GM23338 (cell line): ENCODE data around the gene HLA-DMB. TPM values are rescaled to one million over a fixed set of nuclear protein-coding genes. Genes with fewer than 3 reads are reported as not detected.

Experiments
- ATAC-seq: fragments of 200-7000 bp; cut with Tn5 transposase; 3 replicates; pipeline ENCODE4 v1.9.1; 2020
- DNase-seq: peaks from one replicate; pipeline ENCODE4 v3.0.0-alpha.2; 2015; ENCODE audit warnings: low spot score
- H2AFZ ChIP-seq: fragments of 200-600 bp; sonication (generic); 2 replicates; pipeline ENCODE4 v1.8.0; 2016; ENCODE audit warnings: antibody characterized with exemption, mild to moderate bottlenecking, moderate library complexity
- H3F3A ChIP-seq: fragments of 200-600 bp; sonication (generic); replicated peaks from 2 replicates; pipeline ENCODE4 v1.8.0; 2017; ENCODE audit warnings: antibody characterized with exemption, mixed run types, low read depth
- H3K27ac ChIP-seq: fragments of 200-600 bp; sonication (generic); 2 replicates; pipeline ENCODE4 v1.6.1; 2016; ENCODE audit warnings: low read depth
- H3K27me3 ChIP-seq: fragments of 200-600 bp; sonication (generic); 2 replicates; pipeline ENCODE4 v1.8.0; 2016; ENCODE audit warnings: mild to moderate bottlenecking, mixed run types, moderate library complexity; ENCODE audit not compliant: insufficient read depth
- H3K36me3 ChIP-seq: fragments of 200-600 bp; sonication (generic); 2 replicates; pipeline ENCODE4 v1.8.0; 2016; ENCODE audit warnings: mild to moderate bottlenecking; ENCODE audit not compliant: insufficient read depth
- H3K4me1 ChIP-seq: fragments of 200-600 bp; sonication (generic); 2 replicates; pipeline ENCODE4 v1.8.0; 2016; ENCODE audit warnings: mild to moderate bottlenecking, moderate library complexity; ENCODE audit not compliant: insufficient read depth
- H3K4me2 ChIP-seq: fragments of 200-600 bp; sonication (generic); 2 replicates; pipeline ENCODE4 v1.7.1; 2017; ENCODE audit warnings: mixed run types
- H3K4me3 ChIP-seq: fragments of 200-600 bp; sonication (generic); 2 replicates; pipeline ENCODE4 v1.6.1; 2016; ENCODE audit warnings: mixed run types
- H3K79me2 ChIP-seq: fragments of 200-600 bp; sonication (generic); replicated peaks from 2 replicates; pipeline ENCODE4 v1.8.0; 2017; ENCODE audit warnings: mild to moderate bottlenecking; ENCODE audit not compliant: insufficient read depth
- H3K9me2 ChIP-seq: fragments of 200-600 bp; sonication (generic); 2 replicates; pipeline ENCODE4 v1.8.0; 2017; ENCODE audit not compliant: insufficient read depth
- H4K20me1 ChIP-seq: fragments of 200-600 bp; sonication (generic); replicated peaks from 2 replicates; pipeline ENCODE4 v1.8.0; 2017; ENCODE audit warnings: mild to moderate bottlenecking; ENCODE audit not compliant: insufficient read depth
- H3K27ac Mint-ChIP-seq: 2 replicates; pipeline ENCODE4 v1.8.0; 2020; ENCODE audit warnings: inconsistent platforms, mild to moderate bottlenecking, moderate library complexity, mixed read lengths
- H3K27me3 Mint-ChIP-seq: 3 replicates; pipeline ENCODE4 v1.8.0; 2022; ENCODE audit warnings: low read depth, mild to moderate bottlenecking, moderate library complexity, mixed read lengths, inconsistent platforms; ENCODE audit not compliant: insufficient read depth, poor library complexity
- H3K36me3 Mint-ChIP-seq: 3 replicates; pipeline ENCODE4 v1.8.0; 2021; ENCODE audit warnings: low read depth, mild to moderate bottlenecking, inconsistent platforms, moderate library complexity, mixed read lengths
- H3K4me1 Mint-ChIP-seq: 3 replicates; pipeline ENCODE4 v1.8.0; 2020; ENCODE audit warnings: mild to moderate bottlenecking, inconsistent platforms, mixed read lengths
- H3K4me3 Mint-ChIP-seq: 3 replicates; pipeline ENCODE4 v1.8.0; 2021; ENCODE audit warnings: moderate library complexity, mild to moderate bottlenecking, inconsistent platforms, mixed read lengths
- H3K9me3 Mint-ChIP-seq: 3 replicates; pipeline ENCODE4 v1.8.0; 2020; ENCODE audit warnings: moderate library complexity, mild to moderate bottlenecking, inconsistent platforms, mixed read lengths
- CREB1 ChIP-seq: fragments of 250-450 bp; sonication (Bioruptor Pico); IDR thresholded peaks from 2 replicates; pipeline ENCODE4 v1.5.0; 2020; ENCODE audit warnings: low read depth, mild to moderate bottlenecking, moderate library complexity
- CTCF ChIP-seq, 2 experiments: fragments of 200-600 bp in 1 of 2; sonication (generic) in 1 of 2; conservative IDR thresholded peaks; 2 replicates each; pipeline versions ENCODE4 v1.5.1 to v1.6.1; 2016 to 2017; ENCODE audit warnings: antibody characterized with exemption in 2 of 2, low read depth in 2 of 2, mild to moderate bottlenecking in 2 of 2, moderate library complexity in 1 of 2
- ETS1 ChIP-seq: IDR thresholded peaks from 2 replicates; pipeline ENCODE4 v1.6.1; 2016; ENCODE audit warnings: antibody characterized with exemption
- EZH2 ChIP-seq: fragments of 200-600 bp; sonication (generic); IDR thresholded peaks from one replicate; pipeline ENCODE4 v1.8.0; 2017; ENCODE audit warnings: antibody characterized with exemption, mild to moderate bottlenecking, low read depth; ENCODE audit not compliant: unreplicated experiment
- EZH2phosphoT487 ChIP-seq: fragments of 200-600 bp; sonication (generic); IDR thresholded peaks from one replicate; pipeline ENCODE4 v1.8.1; 2018; ENCODE audit warnings: antibody characterized with exemption; ENCODE audit not compliant: unreplicated experiment
- NANOG ChIP-seq: IDR thresholded peaks from 2 replicates; pipeline ENCODE4 v1.6.1; 2016; ENCODE audit warnings: antibody characterized with exemption, borderline replicate concordance
- POLR2AphosphoS5 ChIP-seq: IDR thresholded peaks from 2 replicates; pipeline ENCODE4 v1.6.1; 2016; ENCODE audit warnings: antibody characterized with exemption, low read depth
- STAT1 ChIP-seq: IDR thresholded peaks from one replicate; pipeline ENCODE4 v1.6.1; 2016; ENCODE audit warnings: antibody characterized with exemption; ENCODE audit not compliant: unreplicated experiment
- ZNF114 ChIP-seq: fragments of 250-450 bp; sonication (Bioruptor Pico); IDR thresholded peaks from 2 replicates; pipeline ENCODE4 v1.5.0; 2020; ENCODE audit warnings: mild to moderate bottlenecking, moderate library complexity
- ZNF462 ChIP-seq: fragments of 250-450 bp; sonication (Bioruptor Pico); IDR thresholded peaks from 2 replicates; pipeline ENCODE4 v1.5.0; 2020; ENCODE audit warnings: mild to moderate bottlenecking, moderate library complexity
- polyA plus RNA-seq: library from polyadenylated mRNA; unstranded; fragments of >200 nt; fragmentation: Nextera tagmentation; extraction: Ambion mirVana; gene quantifications from 2 replicates; pipeline ENCODE4 v1.2.1, GENCODE V29; 2016
- total RNA-seq: library from RNA; depleted of rRNA; stranded (reverse); fragments of >200 nt; shearing (Covaris generic); gene quantifications from 2 replicates; pipeline ENCODE4 v1.2.3, GENCODE V29; 2014

The HLA-DMB gene
- total and polyA plus RNA-seq, 2 experiments from 2014 or later: 0.70 to 1.6 TPM

- no peaks in the 10 kb centered on the region; the same call in 1 of the 2 replicates for H4K20me1 ChIP-seq
- no peaks in the 10 kb centered on the region for H3F3A ChIP-seq
- peaks cover 5% of the 10 kb centered on the region; the same call in 1 of the 2 replicates for H3K79me2 ChIP-seq
- peaks cover 5% of the 10 kb centered on the region; the same call in 1 of the 2 replicates for H3K4me1 ChIP-seq
- Mint-ChIP-seq H3K36me3 (no peaks in the 10 kb centered on the region), H3K4me1 (peaks cover 8% of the 10 kb centered on the region), H3K27me3 (peaks cover 14% of the 10 kb centered on the region), H3K9me3 (no peaks in the 10 kb centered on the region; the same call in 2 of the 3 replicates), H3K4me3 (no peak overlapping the region), H3K27ac (no peak overlapping the region)
- DNase-seq: no peak
- H3K36me3 ChIP-seq: no peaks in the 10 kb centered on the region
- H3K27ac ChIP-seq: no peak overlapping the region
- TF ChIP-seq CREB1 (CRISPR knock-in tag) (no peak), ZNF114 (CRISPR knock-in tag) (no peak), ETS1 (no peak), EZH2 (no peak), EZH2phosphoT487 (no peak), NANOG (no peak), STAT1 (no peak), CTCF (conservative IDR thresholded peaks at IDR 0.05; ENCODE audit: low read depth in 2 of 2) (no peak), POLR2AphosphoS5 (no peak), ZNF462 (no peak)
- no peak overlapping the region for H2AFZ ChIP-seq
- H3K4me2 ChIP-seq: no peak overlapping the region
- H3K27me3 ChIP-seq: no peaks in the 10 kb centered on the region
- H3K4me3 ChIP-seq: no peak overlapping the region
- no peaks in the 10 kb centered on the region for H3K9me2 ChIP-seq
- ATAC-seq: no peak
These were observed 50.0 kb downstream of the HLA-DMB start for GRCh38 chr6:32890831-32891230.
